IMR-90 (cell line): ENCODE measurements around the gene LRRC14B. TPM values are rescaled to one million over a fixed set of nuclear protein-coding genes. Genes with fewer than 3 reads are reported as not detected.

Experiments
- ATAC-seq: fragments of 200-7000 bp; cut with Tn5 transposase; 2 replicates; pipeline ENCODE4 v1.9.1; 2020; ENCODE audit warnings: low read depth, mild to moderate bottlenecking, moderate library complexity
- BruUV-seq: library from RNA; stranded (reverse); fragments of 400-500 nt; replicated peaks from 2 replicates; lab custom pipeline; 2021; lab: Mats Ljungman, UMichigan
- CTCF ChIA-PET: fragments of 300-600 bp; formaldehyde crosslinking; extraction: SDS; loops from one replicate; lab custom pipeline; 2021; ENCODE audit warnings: antibody characterized with exemption; lab: Yijun Ruan, JAX
- POLR2A ChIA-PET: fragments of 300-600 bp; sonication (Branson Sonifier 250); formaldehyde crosslinking; loops from one replicate; lab custom pipeline; 2022; ENCODE audit warnings: antibody characterized with exemption; ENCODE audit not compliant: unreplicated experiment; lab: Charles Lee
- DNase-seq: peaks from one replicate; pipeline ENCODE4 v3.0.0; 2013
- H2AFZ ChIP-seq: replicated peaks from 2 replicates; pipeline ENCODE3; 2013; ENCODE audit warnings: low read length, mild to moderate bottlenecking; ENCODE audit not compliant: poor library complexity
- H2AK5ac ChIP-seq: 2 replicates; pipeline ENCODE4 v1.6.1; 2013; ENCODE audit warnings: low read depth, low read length, inconsistent platforms
- H2AK9ac ChIP-seq: replicated peaks from 2 replicates; pipeline ENCODE3; 2013; ENCODE audit warnings: mild to moderate bottlenecking, low read depth, low read length, moderate library complexity; ENCODE audit not compliant: poor library complexity
- H2BK120ac ChIP-seq: 2 replicates; pipeline ENCODE4 v1.6.1; 2013; ENCODE audit warnings: low read depth, low read length, inconsistent platforms
- H2BK15ac ChIP-seq: 3 replicates; pipeline ENCODE4 v1.6.1; 2013; ENCODE audit warnings: low read depth, low read length, inconsistent platforms
- H2BK20ac ChIP-seq: 2 replicates; pipeline ENCODE4 v1.6.1; 2013; ENCODE audit warnings: low read depth, mild to moderate bottlenecking, inconsistent platforms, low read length, moderate library complexity
- H2BK5ac ChIP-seq: 2 replicates; pipeline ENCODE4 v1.6.1; 2013; ENCODE audit warnings: mild to moderate bottlenecking, low read depth, low read length, inconsistent platforms; ENCODE audit not compliant: poor library complexity, severe bottlenecking
- H3K14ac ChIP-seq: replicated peaks from 2 replicates; pipeline ENCODE4 v1.6.1; 2013; ENCODE audit warnings: low read depth, low read length, inconsistent platforms
- H3K18ac ChIP-seq: 2 replicates; pipeline ENCODE4 v1.6.1; 2013; ENCODE audit warnings: low read depth, low read length, control low read depth
- H3K23ac ChIP-seq: 2 replicates; pipeline ENCODE4 v1.6.1; 2013; ENCODE audit warnings: low read depth, low read length, inconsistent platforms
- H3K27ac ChIP-seq: 2 replicates; pipeline ENCODE4 v1.5.1; 2013; ENCODE audit warnings: mild to moderate bottlenecking, control low read depth, low read length; ENCODE audit not compliant: insufficient read depth
- H3K27me3 ChIP-seq: 2 replicates; pipeline ENCODE4 v1.6.1; 2013; ENCODE audit warnings: low read length; ENCODE audit not compliant: control insufficient read depth, insufficient read depth
- H3K36me3 ChIP-seq: 2 replicates; pipeline ENCODE4 v1.6.1; 2013; ENCODE audit warnings: low read length, mixed read lengths; ENCODE audit not compliant: control insufficient read depth, insufficient read depth
- H3K4ac ChIP-seq: 2 replicates; pipeline ENCODE4 v1.6.1; 2013; ENCODE audit warnings: low read depth, low read length, inconsistent platforms
- H3K4me1 ChIP-seq: 2 replicates; pipeline ENCODE4 v1.6.1; 2013; ENCODE audit warnings: low read length, mixed read lengths; ENCODE audit not compliant: control insufficient read depth, insufficient read depth
- H3K4me2 ChIP-seq: 2 replicates; pipeline ENCODE4 v1.6.1; 2013; ENCODE audit warnings: low read depth, mild to moderate bottlenecking, control low read depth, low read length, moderate library complexity
- H3K4me3 ChIP-seq: 2 replicates; pipeline ENCODE4 v1.5.1; 2013; ENCODE audit warnings: low read depth, mild to moderate bottlenecking, control low read depth, low read length, moderate library complexity; ENCODE audit not compliant: insufficient read depth
- H3K56ac ChIP-seq: 2 replicates; pipeline ENCODE4 v1.6.1; 2013; ENCODE audit warnings: low read length, inconsistent platforms; ENCODE audit not compliant: insufficient read depth; ENCODE audit errors: extremely low read depth
- H3K79me1 ChIP-seq, 2 experiments: 2 replicates each; pipeline ENCODE4 v1.6.1; 2013; ENCODE audit warnings: low read length in 2 of 2, inconsistent platforms in 1 of 2, low read depth in 1 of 2
- H3K9ac ChIP-seq: 2 replicates; pipeline ENCODE4 v1.6.1; 2013; ENCODE audit warnings: low read depth, low read length, control low read depth
- H3K9me1 ChIP-seq: 2 replicates; pipeline ENCODE4 v1.6.1; 2013; ENCODE audit warnings: low read length, inconsistent platforms; ENCODE audit not compliant: insufficient read depth
- H3K9me3 ChIP-seq: 2 replicates; pipeline ENCODE4 v1.6.1; 2013; ENCODE audit warnings: low read length; ENCODE audit not compliant: control insufficient read depth, insufficient read depth
- H4K20me1 ChIP-seq: 2 replicates; pipeline ENCODE4 v1.6.1; 2013; ENCODE audit warnings: low read length, inconsistent platforms; ENCODE audit not compliant: insufficient read depth
- H4K5ac ChIP-seq: 2 replicates; pipeline ENCODE4 v1.6.1; 2013; ENCODE audit warnings: mild to moderate bottlenecking, low read depth, low read length, control low read depth
- H4K8ac ChIP-seq, 2 experiments: 2 replicates each; pipeline ENCODE4 v1.6.1; 2013; ENCODE audit warnings: low read depth in 2 of 2, low read length in 2 of 2, control low read depth in 1 of 2, inconsistent platforms in 1 of 2
- H4K91ac ChIP-seq: 2 replicates; pipeline ENCODE4 v1.6.1; 2013; ENCODE audit warnings: low read depth, low read length, inconsistent platforms; ENCODE audit not compliant: insufficient read depth
- BHLHE40 ChIP-seq: fragments of 150-350 bp; IDR thresholded peaks from 2 replicates; pipeline ENCODE4 v1.6.1; 2016; ENCODE audit warnings: mild to moderate bottlenecking, low read depth, low read length
- CHD1 ChIP-seq: IDR thresholded peaks from 2 replicates; pipeline ENCODE4 v1.6.1; 2012; ENCODE audit warnings: low read depth, low read length, improper control_type of control experiment
- FOS ChIP-seq: fragments of 150-350 bp; IDR thresholded peaks from 2 replicates; pipeline ENCODE4 v1.6.1; 2016; ENCODE audit warnings: low read depth, low read length
- MAZ ChIP-seq: IDR thresholded peaks from 2 replicates; pipeline ENCODE4 v1.6.1; 2012; ENCODE audit warnings: low read depth, mild to moderate bottlenecking, low read length, improper control_type of control experiment, moderate library complexity, borderline replicate concordance
- RCOR1 ChIP-seq: IDR thresholded peaks from 2 replicates; pipeline ENCODE4 v1.6.1; 2012; ENCODE audit warnings: mild to moderate bottlenecking, low read length, improper control_type of control experiment; ENCODE audit not compliant: insufficient replicate concordance
- WGBS, 2 experiments: methylation state at CpG; one replicate each; pipeline versions ENCODE4 v1.1.5 to v1.1.7; 2013; ENCODE audit warnings: missing lambda C conversion rate in 2 of 2; ENCODE audit not compliant: insufficient read length in 1 of 2; ENCODE audit errors: extremely low coverage in 2 of 2; 5-methylcytosine and 5-hydroxymethylcytosine counted together
- dilution Hi-C: fragments of 300-500 bp; cut with HindIII; formaldehyde crosslinking; loops from one replicate; pipeline ENCODE4 v1.14.3; 2018; ENCODE audit warnings: low sequenced_read_pairs; ENCODE audit not compliant: unreplicated experiment
- in situ Hi-C: fragments of 300-500 bp; cut with MboI; formaldehyde crosslinking; loops from 3 replicates; pipeline ENCODE4 v1.14.3; 2019; ENCODE audit warnings: low sequenced_read_pairs, inconsistent platforms, mixed read lengths
- intact Hi-C: fragments of 100-400 bp; cut with micrococcal nuclease; formaldehyde crosslinking; loops from 2 replicates; pipeline ENCODE4 v1.10.0; 2022
- polyA plus RNA-seq, 3 experiments: library from polyadenylated mRNA; depleted of rRNA; stranded (reverse); fragments of >200 nt; gene quantifications; 2 replicates each; pipeline ENCODE4 v1.2.3, GENCODE V29; 2012; ENCODE audit warnings: low replicate concordance in 1 of 3
- total RNA-seq: library from RNA; depleted of rRNA; stranded (reverse); fragments of >200 nt; gene quantifications from 2 replicates; pipeline ENCODE4 v1.2.3, GENCODE V29; 2012

LRRC14B gene
- total and polyA plus RNA-seq, 2 of the 4 experiments (the other 2 are of a cell fraction), result not detected

DNA sequence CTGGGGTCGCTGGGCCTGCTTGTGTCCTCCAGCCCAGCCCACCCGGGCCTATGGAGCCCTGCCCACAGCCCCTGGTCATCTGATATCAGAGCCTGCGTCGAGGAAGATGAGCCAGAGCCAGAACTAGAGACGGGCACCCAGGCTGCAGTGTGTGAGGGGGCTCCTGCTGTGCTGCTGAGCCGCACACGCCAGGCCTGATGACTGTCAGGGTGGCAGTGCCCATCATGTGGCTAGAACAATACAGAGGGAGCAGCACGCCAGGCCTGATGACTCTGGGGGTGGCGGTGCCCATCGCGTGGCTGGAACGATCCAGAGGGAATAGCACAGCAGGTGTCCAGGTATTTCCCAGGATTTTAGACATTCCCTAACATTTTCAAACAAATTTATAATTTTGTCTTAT lies 9.2 kb upstream of the LRRC14B start:
- no peak for TF ChIP-seq RCOR1
- TF ChIP-seq CHD1, result no peak
- no peak for TF ChIP-seq FOS
- TF ChIP-seq BHLHE40, result no peak
- TF ChIP-seq MAZ, result no peak
- Histone ChIP-seq H3K79me1 (no peaks in the 10 kb centered on the region), H3K4ac (no peak overlapping the region), H4K8ac (no peak overlapping the region), H3K9me3 (no peaks in the 10 kb centered on the region), H4K5ac (no peak overlapping the region), H3K4me1 (no peaks in the 10 kb centered on the region), H3K23ac (no peak overlapping the region), H2AFZ (no peak overlapping the region), H3K36me3 (no peaks in the 10 kb centered on the region), H4K20me1 (no peaks in the 10 kb centered on the region), H2BK5ac (no peak overlapping the region), H3K9ac (no peak overlapping the region), H3K9me1 (0 out of 2 replicates have a peak, but pooled peaks cover 2% of the 10 kb centered on the region), H3K14ac (no peak overlapping the region), H2AK5ac (no peak overlapping the region), H2BK120ac (no peak overlapping the region), H2BK15ac (no peak overlapping the region), H4K91ac (no peak overlapping the region), H3K4me3 (no peak overlapping the region), H3K56ac (no peak overlapping the region), H3K4me2 (no peak overlapping the region), H3K18ac (no peak overlapping the region), H2BK20ac (no peak overlapping the region), H2AK9ac (no peak overlapping the region), H3K27ac (no peak overlapping the region), H3K27me3 (peaks cover 16% of the 10 kb centered on the region)
- POLR2A ChIA-PET, result no interaction called here
- intact Hi-C loops (no loop called here), dilution Hi-C loops (no loop called here), in situ Hi-C loops (no loop called here)
- no TSS peak for BruUV-seq
- no peak for DNase-seq
- ATAC-seq, result no peak
- 88% methylated on average over 9 of the region's 12 CpGs; no CpG with 5 or more reads in 1 of the 2 experiments for WGBS, 2 experiments
- CTCF ChIA-PET, result no interaction called here
